Central memory CD4-positive, alpha-beta T cell (primary cell): ENCODE results near the gene TMIGD1.

Source experiments
- DNase-seq: peaks from one replicate; pipeline ENCODE4 v3.0.0; 2022
- total RNA-seq, 3 experiments: gene quantifications; one replicate each; lab custom pipeline; 2026; lab: John Stamatoyannopoulos, UW

The TMIGD1 gene, protein sequence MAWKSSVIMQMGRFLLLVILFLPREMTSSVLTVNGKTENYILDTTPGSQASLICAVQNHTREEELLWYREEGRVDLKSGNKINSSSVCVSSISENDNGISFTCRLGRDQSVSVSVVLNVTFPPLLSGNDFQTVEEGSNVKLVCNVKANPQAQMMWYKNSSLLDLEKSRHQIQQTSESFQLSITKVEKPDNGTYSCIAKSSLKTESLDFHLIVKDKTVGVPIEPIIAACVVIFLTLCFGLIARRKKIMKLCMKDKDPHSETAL
- 0 to 0.28 (median 0.05) reads per million in 3 experiments for total RNA-seq

DNA sequence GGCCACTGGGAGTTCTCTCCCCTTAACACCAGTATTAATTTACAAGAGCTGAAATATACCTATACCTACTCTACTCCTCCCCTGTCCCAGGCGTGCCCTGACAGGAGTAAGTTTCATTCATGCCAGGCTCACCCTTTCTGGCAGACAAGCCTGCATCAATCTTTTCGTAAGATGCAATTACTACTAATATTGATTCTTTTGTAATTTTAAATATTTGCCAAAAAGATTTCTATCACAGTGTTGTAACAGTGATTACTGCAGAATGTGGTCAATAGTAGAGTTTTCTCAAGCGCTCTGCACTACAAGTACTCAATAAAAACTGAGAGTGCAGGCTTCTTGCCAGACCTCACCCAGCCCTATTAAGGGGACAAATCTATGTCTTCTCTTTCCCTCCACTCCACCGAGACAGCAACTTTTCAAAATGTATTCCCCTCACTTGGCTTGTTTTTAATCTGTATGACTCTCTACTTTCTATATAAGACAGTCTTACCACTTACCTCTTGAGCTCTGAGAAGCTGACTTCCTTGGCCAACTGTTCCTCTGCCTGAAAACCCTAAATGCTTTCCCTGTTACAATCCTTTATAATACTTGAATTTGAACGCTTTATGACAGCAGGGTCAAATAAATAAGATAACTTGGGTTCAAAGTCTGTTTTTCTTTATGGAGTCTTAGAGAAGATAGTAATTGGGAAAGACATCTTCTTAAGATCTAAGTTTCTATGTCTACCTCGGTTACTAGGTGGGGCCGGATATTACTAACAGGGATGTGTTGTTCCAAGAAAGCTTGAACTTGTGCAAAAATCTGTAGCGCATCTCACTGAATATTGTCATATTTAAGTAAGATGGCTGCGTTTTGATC lies at the start of gene TMIGD1:
TMIGD1 (minus strand) TSS at position 555 of the 858 bp plus-strand sequence. CDS start 1,924 bp downstream, outside the sequence.
- no peak for DNase-seq

DNA sequence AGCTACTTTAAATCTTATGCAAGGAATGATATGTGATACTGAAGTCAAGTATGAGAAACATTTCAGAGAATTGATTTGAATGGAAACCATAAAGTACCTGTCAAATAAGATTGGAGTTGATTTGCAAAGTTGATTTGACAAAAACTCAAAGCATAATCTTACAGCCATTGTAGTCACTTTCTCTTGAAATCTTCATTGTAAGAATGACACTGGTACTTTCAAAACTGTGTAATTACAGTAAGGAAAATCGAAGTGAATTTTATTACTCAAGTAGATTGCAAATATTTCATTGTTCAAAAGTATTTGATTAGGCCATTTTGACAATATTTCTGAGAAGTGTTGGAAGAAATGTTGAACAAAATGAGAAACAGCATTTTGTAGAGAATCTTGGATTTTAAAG lies 48.5 kb upstream of the TMIGD1 start:
- no peak for DNase-seq

- no peak for DNase-seq
Observed at GRCh38 chr17:30381340-30381659, 47.4 kb upstream of the TMIGD1 start.

DNA sequence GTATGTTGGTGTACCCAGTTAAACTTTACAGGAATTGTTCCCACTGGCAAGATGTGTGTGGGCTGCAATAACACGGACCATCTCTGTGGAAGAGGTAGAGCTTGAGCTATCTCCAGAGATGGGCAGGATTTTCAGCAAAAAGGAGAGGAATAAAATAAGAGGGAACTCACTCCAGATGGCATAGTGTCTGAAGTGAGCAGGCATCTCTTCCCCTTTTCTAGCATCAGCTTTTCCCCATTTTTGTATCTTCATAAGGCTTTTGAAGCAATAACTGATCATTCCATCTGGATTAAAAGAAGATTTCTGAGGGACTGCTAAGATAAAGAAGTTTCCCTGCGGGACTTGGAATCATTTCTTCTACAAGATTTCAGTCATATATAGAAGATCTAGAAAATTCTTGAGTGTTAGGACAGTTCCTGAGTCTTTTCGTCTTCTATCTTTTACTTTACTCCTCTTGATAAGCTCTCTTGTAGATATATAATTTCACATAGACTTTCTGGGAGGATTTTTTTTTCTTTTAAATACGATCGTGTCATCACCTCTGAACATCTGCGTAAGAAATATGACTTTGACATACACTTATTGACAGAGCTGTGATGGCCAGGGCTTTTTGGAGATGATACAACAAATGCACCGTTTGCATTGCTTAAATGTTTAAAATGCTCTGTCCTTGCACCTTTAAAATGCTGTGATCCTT lies 46.9 kb upstream of the TMIGD1 start:
- no peak for DNase-seq

GRCh38 chr17:30379903-30380381 lies 46.1 kb upstream of the TMIGD1 start:
- no peak for DNase-seq

DNA sequence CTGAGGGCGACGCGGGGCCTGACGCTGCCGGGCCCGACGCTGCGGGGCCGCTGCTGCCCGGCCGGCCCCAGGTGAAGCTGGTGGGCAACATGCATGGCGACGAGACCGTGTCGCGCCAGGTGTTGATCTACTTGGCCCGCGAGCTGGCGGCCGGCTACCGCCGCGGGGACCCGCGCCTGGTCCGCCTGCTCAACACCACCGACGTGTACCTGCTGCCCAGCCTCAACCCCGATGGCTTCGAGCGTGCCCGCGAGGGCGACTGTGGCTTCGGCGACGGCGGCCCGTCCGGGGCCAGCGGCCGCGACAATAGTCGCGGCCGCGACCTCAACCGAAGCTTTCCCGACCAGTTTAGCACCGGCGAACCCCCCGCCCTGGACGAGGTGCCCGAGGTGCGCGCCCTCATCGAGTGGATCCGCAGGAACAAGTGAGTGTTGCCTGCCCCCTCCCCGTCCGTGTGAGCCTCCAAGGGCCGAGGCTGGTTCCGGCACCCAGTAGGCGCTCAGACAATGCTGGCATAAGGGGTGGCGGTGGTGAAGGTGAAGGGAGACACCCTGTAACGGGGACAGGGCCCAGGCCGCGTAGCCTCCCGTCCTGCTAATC lies 45.5 kb upstream of the TMIGD1 start:
- DNase-seq = peak; percentile 21

DNA sequence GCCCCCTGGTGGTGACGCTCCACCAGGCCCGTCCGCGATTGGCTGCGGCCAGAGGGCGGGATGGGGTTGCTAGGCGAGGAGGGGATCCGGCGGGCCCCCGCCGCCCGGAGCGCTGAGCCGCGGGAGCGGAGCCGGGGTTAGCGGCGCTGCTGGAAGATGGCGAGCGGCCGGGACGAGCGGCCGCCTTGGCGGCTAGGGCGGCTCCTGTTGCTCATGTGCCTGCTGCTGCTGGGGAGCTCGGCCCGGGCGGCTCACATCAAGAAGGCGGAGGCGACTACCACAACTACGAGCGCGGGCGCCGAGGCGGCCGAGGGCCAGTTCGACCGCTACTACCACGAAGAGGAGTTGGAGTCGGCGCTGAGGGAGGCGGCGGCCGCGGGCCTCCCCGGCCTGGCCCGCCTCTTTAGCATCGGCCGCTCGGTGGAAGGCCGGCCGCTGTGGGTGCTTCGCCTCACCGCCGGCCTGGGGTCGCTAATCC lies 45.0 kb upstream of the TMIGD1 start, which contains the start of gene CPD:
CPD (plus strand) TSS at position 103 of the 478 bp plus-strand sequence; CDS start at position 157, 54 bp downstream.
- DNase-seq = peak; percentile 95

DNA sequence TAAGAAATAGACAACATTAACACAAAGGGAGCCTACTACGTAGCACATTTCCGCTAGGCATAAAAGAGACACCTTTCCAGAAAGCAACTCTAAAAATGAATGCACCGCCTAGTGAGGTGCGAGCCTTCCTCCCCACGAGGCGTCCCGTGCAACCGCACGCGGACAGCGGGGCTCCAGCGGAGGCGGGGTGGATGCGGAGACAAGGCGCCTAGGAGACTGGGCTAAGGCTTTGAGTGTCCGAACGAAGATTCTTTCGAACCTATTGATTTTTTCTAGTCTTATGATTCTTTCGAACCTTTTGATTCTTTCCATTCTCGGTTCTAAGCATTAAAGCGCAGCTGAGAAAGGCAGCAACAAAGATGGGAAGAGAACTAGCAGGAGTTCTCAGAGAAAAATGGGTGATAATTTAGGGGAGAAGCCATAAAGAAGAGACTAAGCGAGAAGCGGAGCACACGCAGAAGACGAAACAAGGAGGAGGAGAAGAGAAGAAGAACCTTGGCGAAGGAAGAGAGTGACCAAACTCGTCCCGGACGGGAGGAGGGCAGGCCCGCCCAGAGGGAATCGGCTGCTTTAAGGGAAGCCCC lies 44.5 kb upstream of the TMIGD1 start:
- DNase-seq = peak; percentile 72

- no peak for DNase-seq
Observed at GRCh38 chr17:30377574-30378240, 43.9 kb upstream of the TMIGD1 start.

GRCh38 chr17:30376621-30377452 lies 43.0 kb upstream of the TMIGD1 start:
- no peak for DNase-seq

DNA sequence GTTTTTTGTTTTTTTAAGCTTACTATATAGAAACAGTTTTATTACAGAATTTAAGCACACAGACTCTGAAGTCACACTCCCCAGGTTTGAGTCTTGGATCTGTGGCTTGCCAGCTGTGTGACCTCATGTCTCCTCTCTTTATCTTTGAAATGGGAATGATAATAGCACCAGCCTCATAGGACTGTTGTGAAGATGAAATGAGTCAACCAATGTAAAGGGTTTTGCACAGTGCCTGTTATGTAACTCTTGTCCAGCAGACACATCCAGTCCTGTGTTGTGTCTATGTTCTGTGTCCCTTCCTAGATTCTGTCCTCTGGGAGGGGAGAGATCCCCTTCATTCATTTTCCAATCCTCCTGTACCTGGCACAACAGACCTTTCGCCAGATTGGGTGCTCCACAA lies 41.8 kb upstream of the TMIGD1 start:
- DNase-seq = no peak

- DNase-seq = no peak
Observed at GRCh38 chr17:30372755-30373154, 38.9 kb upstream of the TMIGD1 start.

GRCh38 chr17:30369995-30370394 lies 36.1 kb upstream of the TMIGD1 start:
- DNase-seq = no peak

DNA sequence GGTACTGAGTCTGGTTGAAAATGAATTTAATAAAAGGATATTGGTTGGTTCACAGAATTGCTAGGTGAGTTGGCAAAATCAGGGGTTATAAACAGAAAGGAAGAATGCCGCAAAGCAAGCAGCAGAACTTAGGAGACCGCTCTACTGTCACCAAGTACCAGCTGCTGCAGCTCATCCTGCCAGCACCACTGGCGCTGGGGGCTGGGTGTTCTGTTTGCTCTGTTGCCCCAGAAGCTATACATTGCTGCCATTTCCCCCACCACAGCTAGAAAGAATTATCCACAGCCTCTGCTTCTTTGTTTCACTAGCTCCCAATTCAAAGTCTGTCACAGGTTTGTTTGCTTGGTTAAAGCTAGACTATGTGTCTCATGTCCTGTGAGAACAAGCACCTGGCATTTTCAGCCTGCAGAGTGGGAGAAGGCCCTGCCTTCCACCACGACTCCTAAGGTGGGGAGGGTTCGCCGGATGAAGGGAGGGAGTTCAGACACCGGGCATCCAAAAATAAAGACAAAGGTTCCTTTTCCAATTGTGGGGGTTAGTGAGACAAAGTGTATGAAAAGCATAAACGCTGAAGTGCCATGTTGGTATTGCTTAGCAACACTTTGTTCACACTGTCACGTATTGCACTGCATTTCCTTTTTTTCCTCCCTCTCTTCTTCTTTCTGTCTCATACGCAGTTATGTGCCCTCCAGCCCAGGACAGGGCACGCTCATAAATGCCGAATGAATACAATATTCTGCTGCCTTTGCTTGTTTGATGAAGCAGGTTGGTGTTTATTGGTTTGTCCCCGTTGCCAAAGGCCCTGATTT lies 35.3 kb upstream of the TMIGD1 start:
- DNase-seq = no peak

DNA sequence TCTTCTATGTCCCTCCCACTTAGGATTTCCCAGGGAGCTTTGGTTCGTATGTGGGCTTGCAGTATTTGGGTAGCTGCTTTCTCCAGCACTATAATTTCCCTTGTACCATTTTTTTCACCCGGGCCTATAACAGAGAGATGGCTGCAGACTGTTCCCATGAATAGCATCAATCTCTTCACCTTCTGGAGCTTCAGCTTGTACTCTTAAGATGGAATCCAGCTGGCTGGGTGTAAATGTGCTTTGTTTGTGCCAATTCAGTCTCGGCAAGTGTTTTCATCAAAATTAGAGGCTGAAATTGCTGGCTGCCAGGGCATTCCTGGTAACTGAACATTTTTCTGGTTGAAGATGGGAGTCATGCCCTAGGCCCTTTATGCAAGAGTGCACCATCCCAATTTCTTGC lies 32.7 kb upstream of the TMIGD1 start:
- no peak for DNase-seq

GRCh38 chr17:30363715-30364202 lies 29.9 kb upstream of the TMIGD1 start:
- peak; percentile 85 for DNase-seq

- DNase-seq = no peak
Observed at GRCh38 chr17:30361766-30362279, 28.0 kb upstream of the TMIGD1 start.

DNA sequence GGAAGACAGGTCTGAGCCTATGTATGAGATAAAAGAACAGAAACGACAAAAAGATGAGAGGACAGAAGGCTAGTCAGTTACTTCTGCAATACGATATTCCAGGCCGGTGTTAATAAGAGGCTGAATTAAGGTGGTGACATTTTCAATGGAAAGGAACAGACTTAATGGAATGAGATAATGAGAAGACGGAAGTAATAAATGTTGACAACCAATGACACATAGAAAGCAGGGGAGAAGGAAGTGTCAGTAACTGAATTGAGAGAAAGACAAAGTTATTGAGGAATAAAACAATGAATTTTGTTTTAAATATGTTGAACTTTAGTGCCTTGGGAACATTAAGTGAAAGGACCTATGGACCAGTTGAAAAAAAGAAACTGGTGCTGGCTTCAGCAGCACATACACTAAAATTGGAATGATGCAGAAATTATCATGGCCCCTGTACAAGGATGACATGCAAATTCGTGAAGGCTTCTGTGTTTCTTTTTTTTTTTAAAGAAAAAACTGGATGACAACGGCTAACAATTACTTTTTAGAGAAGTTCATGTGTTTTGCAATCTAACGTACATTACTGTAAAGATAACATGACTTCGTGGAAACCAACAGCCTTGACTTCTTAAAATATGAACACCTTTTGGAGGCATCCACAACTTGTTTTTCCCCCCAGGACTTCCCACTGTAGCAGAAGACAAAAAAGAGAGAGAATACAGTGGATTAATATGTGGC lies 26.4 kb upstream of the TMIGD1 start:
- no peak for DNase-seq
